ENCODE measurements around the gene MPP3.

The MPP3 gene

GRCh38 chr17:43878260-43879175 lies 45.6 kb upstream of the MPP3 start:
- peak; percentile 57 for DNase-seq (ENCODE audit: low read depth)
- TF ChIP-seq CTCF (IDR thresholded peaks at IDR 0.05; ENCODE audit: insufficient read depth, low read depth, low read length, missing control alignments), result peak; percentile 98
- no peak overlapping the region for H3K4me3 ChIP-seq (ENCODE audit: low read depth, low read length)

GRCh38 chr17:43877451-43878155 lies 44.7 kb upstream of the MPP3 start:
- no peak overlapping the region for H3K4me3 ChIP-seq (ENCODE audit: low read depth, low read length)
- no peak for TF ChIP-seq CTCF (IDR thresholded peaks at IDR 0.05; ENCODE audit: insufficient read depth, low read depth, low read length, missing control alignments)
- no peak for DNase-seq (ENCODE audit: low read depth)

DNA sequence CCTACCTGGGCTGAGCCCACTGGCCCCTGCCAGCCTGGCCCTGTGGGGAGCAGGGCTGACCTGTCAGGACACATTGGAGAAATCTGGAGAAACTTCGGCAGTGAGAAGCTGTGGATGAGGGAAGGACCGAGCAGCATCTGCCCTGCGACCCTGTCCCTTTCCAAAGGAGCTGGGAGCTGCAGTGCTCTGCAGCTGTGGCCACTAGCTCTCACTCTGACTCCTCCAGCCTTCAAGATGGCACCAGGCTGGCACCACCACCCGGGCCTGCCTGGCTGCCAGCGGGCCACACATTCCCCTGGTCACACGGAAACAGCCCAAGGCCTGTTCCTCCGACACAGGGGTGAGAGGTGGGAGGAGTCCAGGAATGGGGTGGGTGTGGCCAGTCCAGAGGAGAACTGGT lies 44.1 kb upstream of the MPP3 start:
- TF ChIP-seq CTCF (IDR thresholded peaks at IDR 0.05; ENCODE audit: insufficient read depth, low read depth, low read length, missing control alignments), result no peak
- no peak for DNase-seq (ENCODE audit: low read depth)
- no peak overlapping the region for H3K4me3 ChIP-seq (ENCODE audit: low read depth, low read length)

DNA sequence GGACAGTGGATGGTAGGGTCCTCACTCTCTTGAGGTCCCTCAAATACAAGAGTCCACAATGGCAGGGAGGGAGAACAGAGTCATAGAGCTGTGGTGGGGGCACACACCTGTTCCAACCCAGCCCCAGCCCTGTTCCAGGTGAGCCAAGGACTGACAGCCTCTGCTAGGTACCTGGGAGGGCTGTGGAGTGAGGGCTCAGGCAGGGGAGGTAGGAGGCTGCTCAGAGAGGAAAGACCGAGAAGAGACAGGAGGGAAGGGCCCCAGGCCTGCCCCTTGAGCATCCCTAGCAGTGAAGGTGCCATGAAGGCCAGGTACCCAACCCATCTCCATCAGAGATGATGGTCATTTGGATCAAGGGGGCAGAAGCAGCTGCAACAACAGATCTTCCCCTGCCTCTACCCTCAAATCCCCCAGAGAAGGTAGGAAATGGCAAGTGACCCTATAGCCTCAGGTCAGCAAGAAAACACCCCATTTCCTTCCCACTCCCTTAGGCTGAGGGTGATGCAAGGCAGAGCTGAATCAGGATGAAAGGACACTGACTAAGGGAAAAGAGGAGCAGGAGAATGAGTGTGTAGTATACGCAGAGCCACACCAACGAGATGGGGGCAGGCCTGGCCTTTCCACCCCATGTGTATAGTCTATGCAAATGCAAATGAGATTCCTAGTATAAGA lies 42.7 kb upstream of the MPP3 start:
- H3K4me3 ChIP-seq (ENCODE audit: low read depth, low read length), result no peak overlapping the region
- peak; percentile 25 for DNase-seq (ENCODE audit: low read depth)
- no peak for TF ChIP-seq CTCF (IDR thresholded peaks at IDR 0.05; ENCODE audit: insufficient read depth, low read depth, low read length, missing control alignments)

DNA sequence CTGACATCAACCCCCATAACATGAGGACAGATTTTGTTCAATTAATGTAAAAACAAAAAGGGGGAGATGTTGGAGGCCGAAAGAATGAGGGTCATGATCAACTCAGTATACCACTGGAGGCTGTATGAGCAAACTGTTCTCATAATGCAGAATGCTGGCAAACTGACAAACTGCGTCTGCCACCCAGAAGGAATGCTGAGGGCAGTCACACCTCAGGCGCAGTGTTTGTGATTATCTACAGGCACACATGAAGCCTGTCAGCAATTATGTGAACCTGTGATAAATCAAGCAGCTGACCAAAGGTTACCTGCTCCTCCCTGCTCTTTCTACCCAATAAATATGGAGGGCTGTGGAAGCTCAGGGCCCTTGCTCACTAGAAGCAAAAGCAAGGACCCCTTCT lies 41.3 kb upstream of the MPP3 start:
- H3K4me3 ChIP-seq (ENCODE audit: low read depth, low read length), result no peak overlapping the region
- no peak for DNase-seq (ENCODE audit: low read depth)
- TF ChIP-seq CTCF (IDR thresholded peaks at IDR 0.05; ENCODE audit: insufficient read depth, low read depth, low read length, missing control alignments), result no peak

DNA sequence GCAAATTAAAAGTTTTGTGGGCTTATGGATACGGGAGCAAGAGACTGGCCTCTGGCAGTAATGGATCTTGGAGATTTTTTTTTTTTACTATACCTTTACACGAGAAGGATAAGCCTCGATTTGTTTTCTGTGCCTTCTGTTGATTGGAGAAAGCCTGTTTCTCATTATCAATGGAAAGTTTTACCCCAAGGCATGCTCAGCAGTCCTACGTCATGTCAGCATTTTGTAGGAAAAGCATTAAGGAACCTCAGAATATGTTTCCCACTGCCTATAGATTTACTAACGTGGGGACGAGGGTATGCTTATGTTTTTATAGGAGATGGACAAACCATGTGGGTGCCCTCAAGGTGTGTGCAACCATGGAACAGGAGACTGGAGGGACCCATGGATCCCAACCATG lies 40.9 kb upstream of the MPP3 start:
- no peak for TF ChIP-seq CTCF (IDR thresholded peaks at IDR 0.05; ENCODE audit: insufficient read depth, low read depth, low read length, missing control alignments)
- H3K4me3 ChIP-seq (ENCODE audit: low read depth, low read length), result no peak overlapping the region
- DNase-seq (ENCODE audit: low read depth), result no peak

Measured in GM12865 (cell line).